ACC112 (cell line): ENCODE results near the gene TERT.

Experiments
- H2AFZ ChIP-seq: fragments of 200-600 bp; sonication (generic); one replicate; pipeline ENCODE4 v1.6.0; 2017; ENCODE audit warnings: antibody characterized with exemption, low read length; ENCODE audit not compliant: unreplicated experiment
- H3K27ac ChIP-seq: fragments of 200-600 bp; sonication (generic); 2 replicates; pipeline ENCODE4 v1.5.1; 2014; ENCODE audit warnings: low read depth, mild to moderate bottlenecking, antibody characterized with exemption, low read length, moderate library complexity
- H3K27me3 ChIP-seq: fragments of 200-600 bp; sonication (generic); 2 replicates; pipeline ENCODE4 v1.6.1; 2014; ENCODE audit warnings: mild to moderate bottlenecking, antibody characterized with exemption, low read length, moderate library complexity, mixed read lengths; ENCODE audit not compliant: insufficient read depth
- H3K36me3 ChIP-seq: fragments of 200-600 bp; sonication (generic); 2 replicates; pipeline ENCODE4 v1.6.1; 2016; ENCODE audit warnings: mild to moderate bottlenecking, antibody characterized with exemption, low read length, moderate library complexity, mixed read lengths; ENCODE audit not compliant: insufficient read depth
- H3K4me1 ChIP-seq: fragments of 200-600 bp; sonication (generic); one replicate; pipeline ENCODE4 v1.6.1; 2016; ENCODE audit warnings: low read length, mixed read lengths; ENCODE audit not compliant: insufficient read depth, unreplicated experiment, control insufficient read depth
- H3K4me3 ChIP-seq: fragments of 200-600 bp; sonication (generic); 2 replicates; pipeline ENCODE4 v1.5.1; 2014; ENCODE audit warnings: mild to moderate bottlenecking, low read depth, low read length
- H3K79me2 ChIP-seq: fragments of 200-600 bp; sonication (generic); one replicate; pipeline ENCODE4 v1.6.0; 2016; ENCODE audit warnings: low read length; ENCODE audit not compliant: control insufficient read depth, unreplicated experiment, insufficient read depth

Gene TERT

DNA sequence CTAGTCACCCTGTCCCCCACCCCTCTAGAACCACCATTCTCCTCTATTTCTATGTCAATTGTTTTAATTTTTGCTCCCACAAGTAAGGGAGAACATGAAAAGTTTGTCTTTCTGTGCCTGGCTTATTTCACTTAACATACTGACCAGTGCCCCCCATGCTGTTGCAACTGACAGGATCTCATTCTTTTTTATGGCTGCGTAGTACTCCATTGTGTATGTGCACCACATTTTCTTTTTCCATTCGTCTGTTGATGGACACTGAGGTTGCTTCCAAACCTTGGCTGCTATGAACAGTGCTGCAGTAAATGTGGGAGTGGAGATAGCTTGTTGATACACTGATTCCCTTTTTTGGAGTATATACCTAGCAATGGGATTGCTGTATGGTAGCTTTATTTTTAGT lies 7.4 kb upstream of the TERT start:
- no peaks in the 10 kb centered on the region for H3K79me2 ChIP-seq
- no peaks in the 10 kb centered on the region for H3K36me3 ChIP-seq
- H3K4me1 ChIP-seq = no peaks in the 10 kb centered on the region
- H2AFZ ChIP-seq = no peak overlapping the region
- H3K4me3 ChIP-seq = no peak overlapping the region
- H3K27ac ChIP-seq = no peak overlapping the region
- peaks cover 74% of the 10 kb centered on the region for H3K27me3 ChIP-seq

DNA sequence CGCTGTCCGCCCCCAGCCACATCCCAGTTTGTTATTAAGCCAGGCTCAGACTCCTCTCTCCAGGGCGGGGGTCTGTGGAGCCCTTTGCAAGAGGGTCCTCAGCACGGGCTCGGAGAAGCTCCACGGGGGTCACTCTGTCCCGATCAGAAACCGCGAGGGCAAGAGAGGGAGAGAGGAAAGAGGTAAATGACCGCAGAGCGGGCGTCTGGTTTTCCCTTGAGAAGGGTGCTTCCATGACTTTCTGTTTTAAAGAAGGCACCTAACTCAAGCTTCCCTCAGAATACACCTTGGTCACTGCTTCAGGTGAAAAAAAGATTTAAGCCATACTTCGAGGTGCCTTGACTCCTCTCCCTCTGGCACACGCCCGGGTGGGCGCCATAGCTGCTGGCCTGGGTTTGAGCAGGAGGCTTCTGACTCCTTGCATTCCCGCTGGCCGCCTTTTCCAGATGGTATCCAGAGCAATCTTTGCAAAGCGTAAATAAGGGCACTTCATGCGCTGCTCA lies 5.8 kb upstream of the TERT start:
- no peaks in the 10 kb centered on the region for H3K4me1 ChIP-seq
- H3K79me2 ChIP-seq = no peaks in the 10 kb centered on the region
- H3K27ac ChIP-seq = no peak overlapping the region
- no peaks in the 10 kb centered on the region for H3K36me3 ChIP-seq
- H2AFZ ChIP-seq = no peak overlapping the region
- H3K27me3 ChIP-seq = peaks cover 82% of the 10 kb centered on the region
- H3K4me3 ChIP-seq = no peak overlapping the region

GRCh38 chr5:1299961-1300360 lies 5.1 kb upstream of the TERT start:
- no peaks in the 10 kb centered on the region for H3K79me2 ChIP-seq
- H3K4me3 ChIP-seq = no peak overlapping the region
- H3K27ac ChIP-seq = no peak overlapping the region
- H2AFZ ChIP-seq = no peak overlapping the region
- H3K27me3 ChIP-seq = peaks cover 83% of the 10 kb centered on the region
- H3K36me3 ChIP-seq = no peaks in the 10 kb centered on the region
- H3K4me1 ChIP-seq = no peaks in the 10 kb centered on the region

- H2AFZ ChIP-seq = no peak overlapping the region
- H3K27me3 ChIP-seq = peaks cover 83% of the 10 kb centered on the region
- H3K4me3 ChIP-seq = no peak overlapping the region
- H3K36me3 ChIP-seq = no peaks in the 10 kb centered on the region
- no peaks in the 10 kb centered on the region for H3K79me2 ChIP-seq
- no peaks in the 10 kb centered on the region for H3K4me1 ChIP-seq
- H3K27ac ChIP-seq = no peak overlapping the region
Measured at GRCh38 chr5:1299511-1299850, 4.6 kb upstream of the TERT start.

GRCh38 chr5:1298723-1299510 lies 4.0 kb upstream of the TERT start:
- no peak overlapping the region for H2AFZ ChIP-seq
- no peak overlapping the region for H3K27ac ChIP-seq
- H3K4me1 ChIP-seq = no peaks in the 10 kb centered on the region

DNA sequence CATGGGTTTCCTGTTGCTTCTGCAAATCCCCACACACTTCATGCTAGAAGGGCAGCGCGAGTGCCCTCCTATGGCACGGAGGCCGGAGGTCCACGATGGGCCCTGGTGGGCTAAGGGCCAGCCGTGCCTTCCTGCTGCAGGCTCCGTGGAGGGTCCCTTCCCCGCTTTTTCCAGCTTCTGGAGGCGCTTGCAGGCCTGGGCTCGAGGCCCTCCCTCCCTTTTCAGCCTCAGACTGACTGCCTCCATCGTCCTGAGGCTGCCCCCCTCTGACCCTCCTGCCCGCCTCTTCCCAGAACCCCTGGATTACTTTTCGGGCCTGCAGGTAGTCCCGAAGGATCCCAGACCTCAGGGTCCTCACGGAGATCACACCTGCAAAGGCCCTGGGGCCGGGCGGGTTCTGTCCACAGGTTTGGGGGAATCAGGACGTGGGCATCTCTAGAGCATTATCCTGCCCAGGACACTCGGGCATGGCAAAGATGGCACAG lies 3.2 kb upstream of the TERT start:
- Histone ChIP-seq H3K4me3 (no peak overlapping the region), H3K27ac (no peak overlapping the region), H3K79me2 (no peaks in the 10 kb centered on the region), H3K36me3 (no peaks in the 10 kb centered on the region), H3K4me1 (no peaks in the 10 kb centered on the region), H3K27me3 (peaks cover 83% of the 10 kb centered on the region), H2AFZ (no peak overlapping the region)

More at GRCh38 chr5:1298723-1299510, 4.0 kb upstream of the TERT start:
- Histone ChIP-seq H3K79me2 (no peaks in the 10 kb centered on the region), H3K36me3 (no peaks in the 10 kb centered on the region), H3K4me3 (no peak overlapping the region), H3K27me3 (peaks cover 83% of the 10 kb centered on the region)

DNA sequence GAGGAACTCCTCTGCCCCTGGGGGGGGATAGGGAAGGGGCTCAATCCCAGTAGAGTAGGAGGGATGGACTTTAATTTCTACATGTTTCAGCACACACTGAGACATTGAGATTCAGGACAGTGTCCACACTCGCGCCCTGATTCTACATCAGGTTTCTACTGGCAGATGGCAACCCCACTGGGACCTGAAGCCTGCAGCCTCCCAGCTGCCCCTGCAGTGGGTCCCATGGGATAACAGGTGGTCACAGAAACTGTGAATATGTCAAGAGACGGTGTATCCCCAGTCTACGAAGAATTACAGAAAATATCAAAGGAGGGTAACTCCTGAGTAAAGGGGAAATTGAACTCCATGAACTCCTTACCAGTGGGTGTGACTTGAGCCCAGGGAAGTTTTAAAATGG lies 2.4 kb upstream of the TERT start:
- no peaks in the 10 kb centered on the region for H3K4me1 ChIP-seq
- no peaks in the 10 kb centered on the region for H3K79me2 ChIP-seq
- no peak overlapping the region for H3K27ac ChIP-seq
- H2AFZ ChIP-seq = no peak overlapping the region
- H3K4me3 ChIP-seq = no peak overlapping the region
- H3K27me3 ChIP-seq = peaks cover 79% of the 10 kb centered on the region
- H3K36me3 ChIP-seq = no peaks in the 10 kb centered on the region

DNA sequence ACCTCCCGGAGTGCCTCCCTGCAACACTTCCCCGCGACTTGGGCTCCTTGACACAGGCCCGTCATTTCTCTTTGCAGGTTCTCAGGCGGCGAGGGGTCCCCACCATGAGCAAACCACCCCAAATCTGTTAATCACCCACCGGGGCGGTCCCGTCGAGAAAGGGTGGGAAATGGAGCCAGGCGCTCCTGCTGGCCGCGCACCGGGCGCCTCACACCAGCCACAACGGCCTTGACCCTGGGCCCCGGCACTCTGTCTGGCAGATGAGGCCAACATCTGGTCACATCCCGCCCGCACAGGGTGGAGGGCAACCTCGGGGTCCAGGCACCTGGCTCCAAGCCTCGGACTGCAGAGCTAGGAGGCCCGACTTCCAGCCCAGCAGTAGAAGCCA lies 776 bp upstream of the TERT start:
- no peaks in the 10 kb centered on the region for H3K4me1 ChIP-seq
- H3K4me3 ChIP-seq = no peak overlapping the region
- no peak overlapping the region for H3K27ac ChIP-seq
- H3K79me2 ChIP-seq = no peaks in the 10 kb centered on the region
- no peaks in the 10 kb centered on the region for H3K36me3 ChIP-seq
- H3K27me3 ChIP-seq = peaks cover 73% of the 10 kb centered on the region
- no peak overlapping the region for H2AFZ ChIP-seq

- Histone ChIP-seq H3K27me3 (peaks cover 61% of the 10 kb centered on the region), H3K4me1 (no peaks in the 10 kb centered on the region), H3K36me3 (no peaks in the 10 kb centered on the region), H3K4me3 (no peak overlapping the region), H3K27ac (no peak overlapping the region), H3K79me2 (no peaks in the 10 kb centered on the region), H2AFZ (no peak overlapping the region)
Measured at GRCh38 chr5:1294206-1294834, 548 bp downstream of the TERT start.

DNA sequence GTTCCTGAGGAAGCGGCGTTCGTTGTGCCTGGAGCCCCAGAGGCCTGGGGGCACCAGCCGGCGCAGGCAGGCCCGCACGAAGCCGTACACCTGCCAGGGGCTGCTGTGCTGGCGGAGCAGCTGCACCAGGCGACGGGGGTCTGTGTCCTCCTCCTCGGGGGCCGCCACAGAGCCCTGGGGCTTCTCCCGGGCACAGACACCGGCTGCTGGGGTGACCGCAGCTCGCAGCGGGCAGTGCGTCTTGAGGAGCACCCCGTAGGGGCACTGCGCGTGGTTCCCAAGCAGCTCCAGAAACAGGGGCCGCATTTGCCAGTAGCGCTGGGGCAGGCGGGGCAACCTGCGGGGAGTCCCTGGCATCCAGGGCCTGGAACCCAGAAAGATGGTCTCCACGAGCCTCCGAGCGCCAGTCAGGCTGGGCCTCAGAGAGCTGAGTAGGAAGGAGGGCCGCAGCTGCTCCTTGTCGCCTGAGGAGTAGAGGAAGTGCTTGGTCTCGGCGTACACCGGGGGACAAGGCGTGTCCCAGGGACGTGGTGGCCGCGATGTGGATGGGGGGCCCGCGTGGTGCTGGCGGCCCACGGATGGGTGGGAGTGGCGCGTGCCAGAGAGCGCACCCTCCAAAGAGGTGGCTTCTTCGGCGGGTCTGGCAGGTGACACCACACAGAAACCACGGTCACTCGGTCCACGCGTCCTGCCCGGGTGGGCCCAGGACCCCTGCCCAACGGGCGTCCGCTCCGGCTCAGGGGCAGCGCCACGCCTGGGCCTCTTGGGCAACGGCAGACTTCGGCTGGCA lies 1.3 kb downstream of the TERT start:
- no peaks in the 10 kb centered on the region for H3K36me3 ChIP-seq
- no peak overlapping the region for H3K4me3 ChIP-seq
- H3K27ac ChIP-seq = no peak overlapping the region
- H3K27me3 ChIP-seq = peaks cover 55% of the 10 kb centered on the region
- H2AFZ ChIP-seq = no peak overlapping the region
- no peaks in the 10 kb centered on the region for H3K79me2 ChIP-seq
- no peaks in the 10 kb centered on the region for H3K4me1 ChIP-seq
